Cardiac muscle cell (in vitro differentiated cells and primary cell): ENCODE results near the gene PLA2G12B. TPM values are rescaled to one million over a fixed set of nuclear protein-coding genes. Genes with fewer than 3 reads are reported as not detected.
"Not testable (repeated sequence)": the region's sequence is repeated elsewhere in the genome, so short reads cannot be mapped to it uniquely, and the experiment has no call there.

Experiments
- DNase-seq, 2 donors: peaks; one replicate each; pipeline versions ENCODE4 v3.0.0 to v3.0.0-alpha.2; 2010 to 2017; ENCODE audit warnings: low read depth in 1 of 2, low spot score in 1 of 2
- H3K27ac ChIP-seq: fragments of 200-600 bp; sonication (generic); 2 replicates; pipeline ENCODE4 v1.5.1; 2016
- H3K27me3 ChIP-seq: fragments of 200-600 bp; sonication (generic); 2 replicates; pipeline ENCODE4 v1.6.0; 2016; ENCODE audit warnings: control low read depth
- H3K36me3 ChIP-seq: fragments of 200-600 bp; sonication (generic); 2 replicates; pipeline ENCODE4 v1.5.1; 2016; ENCODE audit warnings: control low read depth
- H3K4me1 ChIP-seq: fragments of 200-600 bp; sonication (generic); 2 replicates; pipeline ENCODE4 v1.8.1; 2017; ENCODE audit warnings: low read depth, mild to moderate bottlenecking, mixed run types
- H3K4me3 ChIP-seq: fragments of 200-600 bp; sonication (generic); 2 replicates; pipeline ENCODE4 v1.5.1; 2016; ENCODE audit warnings: mild to moderate bottlenecking
- H3K9me3 ChIP-seq: fragments of 200-600 bp; sonication (generic); 2 replicates; pipeline ENCODE4 v1.5.1; 2017; ENCODE audit warnings: low read depth, mild to moderate bottlenecking, control low read depth
- CTCF ChIP-seq: IDR thresholded peaks from 2 replicates; pipeline ENCODE4 v1.5.1; 2012; ENCODE audit warnings: low read depth, mild to moderate bottlenecking, low read length
- polyA plus RNA-seq: library from polyadenylated mRNA; unstranded; fragments of >200 nt; fragmentation: Nextera tagmentation; extraction: Ambion mirVana; gene quantifications from 2 replicates; pipeline ENCODE4 v1.2.1, GENCODE V29; 2016
- total RNA-seq: library from RNA; depleted of rRNA; stranded (reverse); fragments of >200 nt; gene quantifications from 2 replicates; pipeline ENCODE4 v1.2.3, GENCODE V29; 2016

Gene PLA2G12B
- total RNA-seq (0.14 TPM in 1 of 2 replicates, not detected in the other), polyA plus RNA-seq (2.6 TPM in 1 of 2 replicates, not detected in the other)

- Histone ChIP-seq H3K4me3 (no peak within 1 kb of the TSS), H3K4me1 (peaks cover 18% of the 10 kb centered on the region), H3K27ac (peak within 1 kb of the TSS; percentile 56), H3K27me3 (no peaks in the 10 kb centered on the region), H3K36me3 (no peaks in the 10 kb centered on the region), H3K9me3 (no peaks in the 10 kb centered on the region)
- DNase-seq: peak in 1 of 2 donors; percentile 69
- no peak for TF ChIP-seq CTCF
Measured at GRCh38 chr10:72954596-72955554, at the start of gene PLA2G12B. PLA2G12B (minus strand) TSS chr10:72954806; CDS start chr10:72954685, 121 bp downstream.

- H3K27ac ChIP-seq: peak overlapping the region; percentile 11
- TF ChIP-seq CTCF: no peak
- H3K4me3 ChIP-seq: no peak overlapping the region
- no peaks in the 10 kb centered on the region for H3K27me3 ChIP-seq
- DNase-seq: no peak
- H3K4me1 ChIP-seq: no peaks in the 10 kb centered on the region
- no peaks in the 10 kb centered on the region for H3K9me3 ChIP-seq
- H3K36me3 ChIP-seq: peaks cover 52% of the 10 kb centered on the region
Measured at GRCh38 chr10:73003822-73004221, 49.2 kb upstream of the PLA2G12B start.

- TF ChIP-seq CTCF: no peak
- no peaks in the 10 kb centered on the region for H3K4me1 ChIP-seq
- no peak overlapping the region for H3K27ac ChIP-seq
- peaks cover 33% of the 10 kb centered on the region for H3K36me3 ChIP-seq
- H3K9me3 ChIP-seq: peaks cover 3% of the 10 kb centered on the region
- DNase-seq: no peak
- H3K27me3 ChIP-seq: no peaks in the 10 kb centered on the region
- H3K4me3 ChIP-seq: no peak overlapping the region
Measured at GRCh38 chr10:73000973-73001372, 46.4 kb upstream of the PLA2G12B start.

- H3K9me3 ChIP-seq: peaks cover 3% of the 10 kb centered on the region
- TF ChIP-seq CTCF: no peak
- H3K27me3 ChIP-seq: no peaks in the 10 kb centered on the region
- peaks cover 2% of the 10 kb centered on the region for H3K36me3 ChIP-seq
- no peak overlapping the region for H3K4me3 ChIP-seq
- no peak overlapping the region for H3K27ac ChIP-seq
- no peak for DNase-seq
- H3K4me1 ChIP-seq: no peaks in the 10 kb centered on the region
Measured at GRCh38 chr10:72997099-72997498, 42.5 kb upstream of the PLA2G12B start.

GRCh38 chr10:72995459-72995858 is 40.9 kb upstream of the PLA2G12B start:
- not testable (repeated sequence) for H3K4me1 ChIP-seq, DNase-seq, H3K27ac ChIP-seq, H3K9me3 ChIP-seq, H3K27me3 ChIP-seq, H3K36me3 ChIP-seq, H3K4me3 ChIP-seq

GRCh38 chr10:72989771-72990170 is 35.2 kb upstream of the PLA2G12B start:
- not testable (repeated sequence) for H3K27ac ChIP-seq, H3K36me3 ChIP-seq, H3K4me1 ChIP-seq, H3K4me3 ChIP-seq, H3K9me3 ChIP-seq, H3K27me3 ChIP-seq, DNase-seq

- not testable (repeated sequence) for H3K9me3 ChIP-seq, H3K27me3 ChIP-seq, DNase-seq, H3K36me3 ChIP-seq, H3K4me3 ChIP-seq, H3K4me1 ChIP-seq, H3K27ac ChIP-seq
Measured at GRCh38 chr10:72984618-72985017, 30.0 kb upstream of the PLA2G12B start.
